HepG2 (cell line): Measurements from ENCODE around the gene FAM240A. TPM values are rescaled to one million over a fixed set of nuclear protein-coding genes. Genes with fewer than 3 reads are reported as not detected.

Experiments used
- ATAC-seq: fragments of 200-7000 bp; cut with Tn5 transposase; 3 replicates; pipeline ENCODE4 v1.9.1; 2020; ENCODE audit warnings: mild to moderate bottlenecking, moderate library complexity
- BruUV-seq: library from RNA; stranded (reverse); fragments of 400-500 nt; replicated peaks from 2 replicates; lab custom pipeline; 2021; lab: Mats Ljungman, UMichigan
- CTCF ChIA-PET: fragments of 300-600 bp; formaldehyde crosslinking; extraction: SDS; loops from one replicate; lab custom pipeline; 2021; ENCODE audit warnings: low total read pairs, inconsistent platforms, low intra/inter-chr PET ratio; lab: Yijun Ruan, JAX
- POLR2A ChIA-PET: fragments of 350-600 bp; sonication (Branson Sonifier 250); formaldehyde crosslinking; loops from one replicate; lab custom pipeline; 2020; ENCODE audit warnings: antibody characterized with exemption, inconsistent platforms; lab: Yijun Ruan, JAX
- DNase-seq: peaks from one replicate; pipeline ENCODE4 v3.0.0-alpha.2; 2015; ENCODE audit warnings: low spot score
- FAIRE-seq: peaks from 3 replicates; lab custom pipeline; 2011; peaks lifted over from hg19 to GRCh38; lab: Jason Lieb, UNC
- H2AFZ ChIP-seq: one replicate; pipeline ENCODE4 v1.6.1; 2011; ENCODE audit warnings: low read length, inconsistent platforms
- H3K27ac ChIP-seq: fragments of 300-600 bp; 3 replicates; pipeline ENCODE4 v1.8.0; 2011; ENCODE audit warnings: mixed run types, mild to moderate bottlenecking, mixed read lengths, low read length, inconsistent platforms; ENCODE audit not compliant: insufficient read depth; ENCODE audit errors: extremely low read length
- H3K27me3 ChIP-seq, 2 experiments: fragments of 200-600 bp in 1 of 2; 2 replicates in 1 of 2; 3 replicates in 1 of 2; pipeline versions ENCODE4 v1.6.0 to v1.8.0; 2011; ENCODE audit warnings: low read length in 2 of 2, mild to moderate bottlenecking in 2 of 2, moderate library complexity in 2 of 2, inconsistent platforms in 1 of 2; ENCODE audit not compliant: insufficient read depth in 2 of 2, control insufficient read depth in 1 of 2
- H3K36me3 ChIP-seq, 2 experiments: fragments of 200-600 bp in 1 of 2; replicated peaks in 1 of 2; 2 replicates in 1 of 2; 3 replicates in 1 of 2; pipeline versions ENCODE4 v1.5.1 to v1.8.0; 2011; ENCODE audit warnings: low read length in 2 of 2, inconsistent platforms in 1 of 2; ENCODE audit not compliant: insufficient read depth in 2 of 2, control insufficient read depth in 1 of 2
- H3K4me1 ChIP-seq: 2 replicates; pipeline ENCODE4 v1.5.1; 2012; ENCODE audit warnings: low read length, inconsistent platforms; ENCODE audit not compliant: insufficient read depth
- H3K4me2 ChIP-seq: 2 replicates; pipeline ENCODE4 v1.6.0; 2011; ENCODE audit warnings: low read depth, low read length, inconsistent platforms
- H3K4me3 ChIP-seq, 3 experiments: fragments of 200-600 bp in 1 of 3; sonication (generic), shearing (Covaris generic) in 1 of 3; replicated peaks in 1 of 3; 2 replicates each; pipeline ENCODE4 v1.5.1; 2011 to 2016; ENCODE audit warnings: low read length in 3 of 3, inconsistent platforms in 2 of 3, low read depth in 2 of 3, mild to moderate bottlenecking in 2 of 3, control low read depth in 1 of 3, mixed read lengths in 1 of 3; ENCODE audit not compliant: insufficient read depth in 1 of 3
- H3K79me2 ChIP-seq: one replicate; pipeline ENCODE4 v1.6.1; 2011; ENCODE audit warnings: low read length, inconsistent platforms; ENCODE audit not compliant: insufficient read depth
- H3K9ac ChIP-seq: 2 replicates; pipeline ENCODE4 v1.6.0; 2011; ENCODE audit warnings: mild to moderate bottlenecking, low read depth, low read length, inconsistent platforms; ENCODE audit not compliant: insufficient read depth
- H3K9me3 ChIP-seq: 2 replicates; pipeline ENCODE4 v1.5.1; 2012; ENCODE audit warnings: mild to moderate bottlenecking, low read length
- H4K20me1 ChIP-seq: 2 replicates; pipeline ENCODE4 v1.6.0; 2011; ENCODE audit warnings: inconsistent platforms, mild to moderate bottlenecking, low read length, moderate library complexity; ENCODE audit not compliant: insufficient read depth
- ARHGAP35 ChIP-seq: sonication (generic); formaldehyde crosslinking; IDR thresholded peaks from 2 replicates; pipeline ENCODE4 v1.9.0; 2022; ENCODE audit warnings: mild to moderate bottlenecking, inconsistent platforms, moderate library complexity, missing genetic modification reagents, borderline replicate concordance
- KLF15 ChIP-seq: sonication (generic); formaldehyde crosslinking; IDR thresholded peaks from 2 replicates; pipeline ENCODE4 v1.8.1; 2023; ENCODE audit warnings: borderline replicate concordance, mild to moderate bottlenecking, inconsistent platforms, missing genetic modification reagents, mixed read lengths
- ZNF460 ChIP-seq: sonication (generic); formaldehyde crosslinking; IDR thresholded peaks from 2 replicates; pipeline ENCODE4 v1.5.1; 2020; ENCODE audit warnings: missing genetic modification reagents, mild to moderate bottlenecking, borderline replicate concordance
- ZNF589 ChIP-seq: sonication (generic); formaldehyde crosslinking; conservative IDR thresholded peaks from 2 replicates; pipeline ENCODE4 v1.8.0; 2022; ENCODE audit warnings: mild to moderate bottlenecking, moderate library complexity, missing genetic modification reagents
- ZNF790 ChIP-seq: sonication (generic); formaldehyde crosslinking; IDR thresholded peaks from 2 replicates; pipeline ENCODE4 v1.8.0; 2022; ENCODE audit warnings: missing genetic modification reagents, mild to moderate bottlenecking, borderline replicate concordance
- WGBS: methylation state at CpG from one replicate; pipeline ENCODE4 v1.1.6; 2017; ENCODE audit warnings: low lambda C conversion rate; 5-methylcytosine and 5-hydroxymethylcytosine counted together
- in situ Hi-C: cut with HindIII; loops from 2 replicates; pipeline ENCODE4 v1.10.0; 2017; ENCODE audit warnings: low pct_unique_long_range_greater_than_20kb; ENCODE audit not compliant: extremely low pct_ligation_motif_present
- intact Hi-C: fragments of 100-400 bp; cut with micrococcal nuclease; formaldehyde crosslinking; loops from one replicate; pipeline ENCODE4 v1.10.0; 2022; ENCODE audit not compliant: unreplicated experiment
- polyA plus RNA-seq, 8 experiments: library from polyadenylated mRNA; depleted of rRNA in 3 of 8; stranded (reverse) in 7 of 8; unstranded in 1 of 8; fragments of >200 nt; fragmentation: Illumina TruSeq in 4 of 8; extraction: Trizol in 4 of 8; gene quantifications; 2 replicates each; pipeline versions ENCODE4 v1.2.1 to v1.2.3, GENCODE V29; 2011 to 2016; ENCODE audit warnings: low read depth in 4 of 8, missing spikeins in 1 of 8, mixed read lengths in 1 of 8; ENCODE audit not compliant: insufficient read depth in 1 of 8
- total RNA-seq, 5 experiments: library from RNA; depleted of rRNA; stranded (reverse); fragments of >200 nt; fragmentation: Illumina TruSeq; extraction: Trizol; gene quantifications; 2 replicates each; pipeline ENCODE4 v1.2.3, GENCODE V29; 2016; ENCODE audit warnings: low read depth in 1 of 5
- TF ChIP-seq, protein P1 (sequence below): IDR thresholded peaks from 2 replicates; pipeline ENCODE4 v1.6.1; 2016; ENCODE audit warnings: low read depth, missing genetic modification reagents, missing compliant biosample characterization
- TF ChIP-seq, protein P2 (sequence below): sonication (generic); formaldehyde crosslinking; IDR thresholded peaks from 2 replicates; pipeline ENCODE4 v1.8.0; 2022; ENCODE audit warnings: mild to moderate bottlenecking, missing genetic modification reagents, borderline replicate concordance
- TF ChIP-seq, protein P3 (sequence below): sonication (generic); formaldehyde crosslinking; IDR thresholded peaks from 2 replicates; pipeline ENCODE4 v1.8.1; 2023; ENCODE audit warnings: mild to moderate bottlenecking, inconsistent platforms, moderate library complexity, missing genetic modification reagents, borderline replicate concordance
- TF ChIP-seq, protein P4 (sequence below): sonication (generic); formaldehyde crosslinking; IDR thresholded peaks from 2 replicates; pipeline ENCODE4 v1.4.0; 2020; ENCODE audit warnings: missing genetic modification reagents

Gene FAM240A
- total and polyA plus RNA-seq, 2 of the 13 experiments (the other 11 are each of a cell fraction or from before 2014, with no cell fraction given), result not detected

DNA sequence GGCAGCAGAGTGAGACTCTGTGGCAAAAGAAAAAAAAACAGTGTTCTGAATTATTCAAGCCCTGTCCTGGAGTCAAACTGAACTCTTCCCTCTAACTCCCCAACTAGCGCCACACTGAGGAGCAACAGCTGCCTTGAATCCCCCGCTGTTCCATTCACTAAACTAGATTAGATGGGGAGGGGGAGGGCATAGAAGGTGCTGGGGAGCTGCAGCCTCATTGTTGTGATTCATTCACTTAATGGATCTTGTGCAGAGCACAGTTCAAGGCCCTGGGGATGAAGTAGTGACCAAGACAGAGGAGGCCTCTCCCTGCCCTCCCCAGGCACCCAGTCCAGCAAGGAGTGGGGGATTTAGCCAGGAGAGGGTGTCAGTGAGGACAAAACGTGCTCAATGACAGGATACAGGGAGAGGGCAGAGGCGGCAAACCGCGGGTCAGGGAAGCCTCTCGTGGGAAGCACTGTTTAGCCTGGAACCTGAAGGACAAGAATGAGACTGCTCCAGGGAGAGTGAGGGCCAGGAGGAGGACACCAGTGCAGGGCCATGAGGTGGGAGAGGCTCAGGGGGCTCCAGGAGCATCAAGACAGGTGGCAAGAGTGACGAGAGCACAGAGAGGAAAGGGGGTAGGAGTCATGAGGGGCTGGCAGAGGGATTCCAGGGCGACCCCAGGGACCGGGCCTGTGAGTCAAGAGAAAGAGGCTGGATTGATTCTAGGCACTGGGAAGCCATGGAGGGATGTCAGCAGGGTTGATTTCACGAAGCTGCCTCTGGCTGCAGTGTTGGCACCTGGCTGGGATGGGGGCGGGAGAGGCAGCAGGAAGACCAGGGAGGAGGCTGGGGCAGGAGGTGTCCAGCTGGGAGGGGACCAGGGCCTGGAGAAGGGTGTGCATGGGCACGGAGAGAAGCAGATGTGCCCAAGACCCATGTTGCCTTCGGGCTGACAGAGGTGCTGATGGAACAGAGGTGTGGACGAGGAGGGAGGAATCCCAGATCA is 49.7 kb downstream of the FAM240A start:
- DNase-seq, result no peak
- no peak for FAIRE-seq
- WGBS, result 41% methylated on average over 15 of the region's 15 CpGs
- in situ Hi-C loops, result loop anchor here (10.0 kb wide), 1 partner anchor 177 kb away; no protein-coding TSS in a partner anchor
- Histone ChIP-seq H3K27ac (no peak overlapping the region), H3K4me1 (no peaks in the 10 kb centered on the region), H3K4me3 (no peak overlapping the region), H3K27me3 (peaks cover 3 to 29% of the 10 kb centered on the region in 2 experiments; a peak in 2 of 5 replicates), H3K9ac (no peak overlapping the region), H3K4me2 (no peak overlapping the region), H2AFZ (no peak overlapping the region), H3K79me2 (no peaks in the 10 kb centered on the region), H3K36me3 (no peaks in the 10 kb centered on the region), H4K20me1 (no peaks in the 10 kb centered on the region), H3K9me3 (no peaks in the 10 kb centered on the region)
- intact Hi-C loops, result no loop called here
- ATAC-seq, result no peak
- ChIA-PET CTCF (no interaction called here), POLR2A (no interaction called here)
- no TSS peak for BruUV-seq
- TF ChIP-seq, protein P1, sequence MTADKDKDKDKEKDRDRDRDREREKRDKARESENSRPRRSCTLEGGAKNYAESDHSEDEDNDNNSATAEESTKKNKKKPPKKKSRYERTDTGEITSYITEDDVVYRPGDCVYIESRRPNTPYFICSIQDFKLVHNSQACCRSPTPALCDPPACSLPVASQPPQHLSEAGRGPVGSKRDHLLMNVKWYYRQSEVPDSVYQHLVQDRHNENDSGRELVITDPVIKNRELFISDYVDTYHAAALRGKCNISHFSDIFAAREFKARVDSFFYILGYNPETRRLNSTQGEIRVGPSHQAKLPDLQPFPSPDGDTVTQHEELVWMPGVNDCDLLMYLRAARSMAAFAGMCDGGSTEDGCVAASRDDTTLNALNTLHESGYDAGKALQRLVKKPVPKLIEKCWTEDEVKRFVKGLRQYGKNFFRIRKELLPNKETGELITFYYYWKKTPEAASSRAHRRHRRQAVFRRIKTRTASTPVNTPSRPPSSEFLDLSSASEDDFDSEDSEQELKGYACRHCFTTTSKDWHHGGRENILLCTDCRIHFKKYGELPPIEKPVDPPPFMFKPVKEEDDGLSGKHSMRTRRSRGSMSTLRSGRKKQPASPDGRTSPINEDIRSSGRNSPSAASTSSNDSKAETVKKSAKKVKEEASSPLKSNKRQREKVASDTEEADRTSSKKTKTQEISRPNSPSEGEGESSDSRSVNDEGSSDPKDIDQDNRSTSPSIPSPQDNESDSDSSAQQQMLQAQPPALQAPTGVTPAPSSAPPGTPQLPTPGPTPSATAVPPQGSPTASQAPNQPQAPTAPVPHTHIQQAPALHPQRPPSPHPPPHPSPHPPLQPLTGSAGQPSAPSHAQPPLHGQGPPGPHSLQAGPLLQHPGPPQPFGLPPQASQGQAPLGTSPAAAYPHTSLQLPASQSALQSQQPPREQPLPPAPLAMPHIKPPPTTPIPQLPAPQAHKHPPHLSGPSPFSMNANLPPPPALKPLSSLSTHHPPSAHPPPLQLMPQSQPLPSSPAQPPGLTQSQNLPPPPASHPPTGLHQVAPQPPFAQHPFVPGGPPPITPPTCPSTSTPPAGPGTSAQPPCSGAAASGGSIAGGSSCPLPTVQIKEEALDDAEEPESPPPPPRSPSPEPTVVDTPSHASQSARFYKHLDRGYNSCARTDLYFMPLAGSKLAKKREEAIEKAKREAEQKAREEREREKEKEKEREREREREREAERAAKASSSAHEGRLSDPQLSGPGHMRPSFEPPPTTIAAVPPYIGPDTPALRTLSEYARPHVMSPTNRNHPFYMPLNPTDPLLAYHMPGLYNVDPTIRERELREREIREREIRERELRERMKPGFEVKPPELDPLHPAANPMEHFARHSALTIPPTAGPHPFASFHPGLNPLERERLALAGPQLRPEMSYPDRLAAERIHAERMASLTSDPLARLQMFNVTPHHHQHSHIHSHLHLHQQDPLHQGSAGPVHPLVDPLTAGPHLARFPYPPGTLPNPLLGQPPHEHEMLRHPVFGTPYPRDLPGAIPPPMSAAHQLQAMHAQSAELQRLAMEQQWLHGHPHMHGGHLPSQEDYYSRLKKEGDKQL (CRISPR knock-in tag), result no peak
- TF ChIP-seq, protein P2, sequence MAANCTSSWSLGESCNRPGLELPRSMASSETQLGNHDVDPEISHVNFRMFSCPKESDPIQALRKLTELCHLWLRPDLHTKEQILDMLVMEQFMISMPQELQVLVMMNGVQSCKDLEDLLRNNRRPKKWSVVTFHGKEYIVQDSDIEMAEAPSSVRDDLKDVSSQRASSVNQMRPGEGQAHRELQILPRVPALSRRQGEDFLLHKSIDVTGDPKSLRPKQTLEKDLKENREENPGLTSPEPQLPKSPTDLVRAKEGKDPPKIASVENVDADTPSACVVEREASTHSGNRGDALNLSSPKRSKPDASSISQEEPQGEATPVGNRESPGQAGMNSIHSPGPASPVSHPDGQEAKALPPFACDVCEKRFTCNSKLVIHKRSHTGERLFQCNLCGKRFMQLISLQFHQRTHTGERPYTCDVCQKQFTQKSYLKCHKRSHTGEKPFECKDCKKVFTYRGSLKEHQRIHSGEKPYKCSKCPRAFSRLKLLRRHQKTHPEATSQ (CRISPR knock-in tag), result no peak
- TF ChIP-seq KLF15 (CRISPR knock-in tag) (no peak), ZNF589 (CRISPR knock-in tag) (no peak), ZNF460 (CRISPR knock-in tag) (no peak), ZNF790 (CRISPR knock-in tag) (no peak), ARHGAP35 (CRISPR knock-in tag) (no peak)
- TF ChIP-seq, protein P3, sequence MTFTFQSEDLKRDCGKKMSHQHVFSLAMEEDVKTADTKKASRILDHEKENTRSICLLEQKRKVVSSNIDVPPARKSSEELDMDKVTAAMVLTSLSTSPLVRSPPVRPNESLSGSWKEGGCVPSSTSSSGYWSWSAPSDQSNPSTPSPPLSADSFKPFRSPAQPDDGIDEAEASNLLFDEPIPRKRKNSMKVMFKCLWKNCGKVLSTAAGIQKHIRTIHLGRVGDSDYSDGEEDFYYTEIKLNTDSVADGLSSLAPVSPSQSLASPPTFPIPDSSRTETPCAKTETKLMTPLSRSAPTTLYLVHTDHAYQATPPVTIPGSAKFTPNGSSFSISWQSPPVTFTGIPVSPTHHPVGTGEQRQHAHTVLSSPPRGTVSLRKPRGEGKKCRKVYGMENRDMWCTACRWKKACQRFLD, result no peak
- TF ChIP-seq, protein P4, sequence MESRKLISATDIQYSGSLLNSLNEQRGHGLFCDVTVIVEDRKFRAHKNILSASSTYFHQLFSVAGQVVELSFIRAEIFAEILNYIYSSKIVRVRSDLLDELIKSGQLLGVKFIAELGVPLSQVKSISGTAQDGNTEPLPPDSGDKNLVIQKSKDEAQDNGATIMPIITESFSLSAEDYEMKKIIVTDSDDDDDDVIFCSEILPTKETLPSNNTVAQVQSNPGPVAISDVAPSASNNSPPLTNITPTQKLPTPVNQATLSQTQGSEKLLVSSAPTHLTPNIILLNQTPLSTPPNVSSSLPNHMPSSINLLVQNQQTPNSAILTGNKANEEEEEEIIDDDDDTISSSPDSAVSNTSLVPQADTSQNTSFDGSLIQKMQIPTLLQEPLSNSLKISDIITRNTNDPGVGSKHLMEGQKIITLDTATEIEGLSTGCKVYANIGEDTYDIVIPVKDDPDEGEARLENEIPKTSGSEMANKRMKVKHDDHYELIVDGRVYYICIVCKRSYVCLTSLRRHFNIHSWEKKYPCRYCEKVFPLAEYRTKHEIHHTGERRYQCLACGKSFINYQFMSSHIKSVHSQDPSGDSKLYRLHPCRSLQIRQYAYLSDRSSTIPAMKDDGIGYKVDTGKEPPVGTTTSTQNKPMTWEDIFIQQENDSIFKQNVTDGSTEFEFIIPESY (CRISPR knock-in tag), result no peak
